HepG2 (cell line): ENCODE data around the gene ZFYVE28. TPM values are rescaled to one million over a fixed set of nuclear protein-coding genes. Genes with fewer than 3 reads are reported as not detected.

ENCODE experiments used
- ATAC-seq: fragments of 200-7000 bp; cut with Tn5 transposase; 3 replicates; pipeline ENCODE4 v1.9.1; 2020; ENCODE audit warnings: mild to moderate bottlenecking, moderate library complexity
- BruUV-seq: library from RNA; stranded (reverse); fragments of 400-500 nt; replicated peaks from 2 replicates; lab custom pipeline; 2021; lab: Mats Ljungman, UMichigan
- CTCF ChIA-PET: fragments of 300-600 bp; formaldehyde crosslinking; extraction: SDS; loops from one replicate; lab custom pipeline; 2021; ENCODE audit warnings: low total read pairs, inconsistent platforms, low intra/inter-chr PET ratio; lab: Yijun Ruan, JAX
- POLR2A ChIA-PET: fragments of 350-600 bp; sonication (Branson Sonifier 250); formaldehyde crosslinking; loops from one replicate; lab custom pipeline; 2020; ENCODE audit warnings: antibody characterized with exemption, inconsistent platforms; lab: Yijun Ruan, JAX
- DNase-seq: peaks from one replicate; pipeline ENCODE4 v3.0.0-alpha.2; 2015; ENCODE audit warnings: low spot score
- FAIRE-seq: peaks from 3 replicates; lab custom pipeline; 2011; peaks lifted over from hg19 to GRCh38; lab: Jason Lieb, UNC
- H2AFZ ChIP-seq: one replicate; pipeline ENCODE4 v1.6.1; 2011; ENCODE audit warnings: low read length, inconsistent platforms
- H3K27ac ChIP-seq: fragments of 300-600 bp; 3 replicates; pipeline ENCODE4 v1.8.0; 2011; ENCODE audit warnings: mixed run types, mild to moderate bottlenecking, mixed read lengths, low read length, inconsistent platforms; ENCODE audit not compliant: insufficient read depth; ENCODE audit errors: extremely low read length
- H3K27me3 ChIP-seq, 2 experiments: fragments of 200-600 bp in 1 of 2; 2 replicates in 1 of 2; 3 replicates in 1 of 2; pipeline versions ENCODE4 v1.6.0 to v1.8.0; 2011; ENCODE audit warnings: low read length in 2 of 2, mild to moderate bottlenecking in 2 of 2, moderate library complexity in 2 of 2, inconsistent platforms in 1 of 2; ENCODE audit not compliant: insufficient read depth in 2 of 2, control insufficient read depth in 1 of 2
- H3K36me3 ChIP-seq, 2 experiments: fragments of 200-600 bp in 1 of 2; replicated peaks in 1 of 2; 2 replicates in 1 of 2; 3 replicates in 1 of 2; pipeline versions ENCODE4 v1.5.1 to v1.8.0; 2011; ENCODE audit warnings: low read length in 2 of 2, inconsistent platforms in 1 of 2; ENCODE audit not compliant: insufficient read depth in 2 of 2, control insufficient read depth in 1 of 2
- H3K4me1 ChIP-seq: 2 replicates; pipeline ENCODE4 v1.5.1; 2012; ENCODE audit warnings: low read length, inconsistent platforms; ENCODE audit not compliant: insufficient read depth
- H3K4me2 ChIP-seq: 2 replicates; pipeline ENCODE4 v1.6.0; 2011; ENCODE audit warnings: low read depth, low read length, inconsistent platforms
- H3K4me3 ChIP-seq, 3 experiments: fragments of 200-600 bp in 1 of 3; sonication (generic), shearing (Covaris generic) in 1 of 3; replicated peaks in 1 of 3; 2 replicates each; pipeline ENCODE4 v1.5.1; 2011 to 2016; ENCODE audit warnings: low read length in 3 of 3, inconsistent platforms in 2 of 3, low read depth in 2 of 3, mild to moderate bottlenecking in 2 of 3, control low read depth in 1 of 3, mixed read lengths in 1 of 3; ENCODE audit not compliant: insufficient read depth in 1 of 3
- H3K79me2 ChIP-seq: one replicate; pipeline ENCODE4 v1.6.1; 2011; ENCODE audit warnings: low read length, inconsistent platforms; ENCODE audit not compliant: insufficient read depth
- H3K9ac ChIP-seq: 2 replicates; pipeline ENCODE4 v1.6.0; 2011; ENCODE audit warnings: mild to moderate bottlenecking, low read depth, low read length, inconsistent platforms; ENCODE audit not compliant: insufficient read depth
- H3K9me3 ChIP-seq: 2 replicates; pipeline ENCODE4 v1.5.1; 2012; ENCODE audit warnings: mild to moderate bottlenecking, low read length
- H4K20me1 ChIP-seq: 2 replicates; pipeline ENCODE4 v1.6.0; 2011; ENCODE audit warnings: inconsistent platforms, mild to moderate bottlenecking, low read length, moderate library complexity; ENCODE audit not compliant: insufficient read depth
- CBX5 ChIP-seq: sonication (generic); formaldehyde crosslinking; IDR thresholded peaks from 2 replicates; pipeline ENCODE4 v1.4.0; 2020; ENCODE audit warnings: missing genetic modification reagents, borderline replicate concordance
- CENPX ChIP-seq: sonication (generic); formaldehyde crosslinking; IDR thresholded peaks from 2 replicates; pipeline ENCODE4 v1.9.0; 2021; ENCODE audit warnings: mild to moderate bottlenecking, missing genetic modification reagents, moderate library complexity
- GZF1 ChIP-seq: sonication (generic); formaldehyde crosslinking; IDR thresholded peaks from 2 replicates; pipeline ENCODE4 v1.5.1; 2020; ENCODE audit warnings: mild to moderate bottlenecking, missing genetic modification reagents
- NFE2L1 ChIP-seq: sonication (generic); formaldehyde crosslinking; IDR thresholded peaks from 2 replicates; pipeline ENCODE4 v1.4.0; 2020; ENCODE audit warnings: missing genetic modification reagents, mild to moderate bottlenecking, borderline replicate concordance
- POLR2AphosphoS2 ChIP-seq: IDR thresholded peaks from 2 replicates; pipeline ENCODE4 v1.6.1; 2011; ENCODE audit warnings: low read depth, low read length, improper control_type of control experiment
- POLR2AphosphoS5 ChIP-seq: IDR thresholded peaks from 2 replicates; pipeline ENCODE4 v1.6.1; 2012; ENCODE audit warnings: low read depth, low read length
- RARA ChIP-seq: IDR thresholded peaks from 2 replicates; pipeline ENCODE4 v1.6.1; 2016; ENCODE audit warnings: missing genetic modification reagents, missing compliant biosample characterization
- ZFP62 ChIP-seq: sonication (generic); formaldehyde crosslinking; IDR thresholded peaks from 2 replicates; pipeline ENCODE4 v1.4.0; 2020; ENCODE audit warnings: missing genetic modification reagents
- ZNF337 ChIP-seq: sonication (generic); formaldehyde crosslinking; IDR thresholded peaks from 2 replicates; pipeline ENCODE4 v1.5.1; 2020; ENCODE audit warnings: missing genetic modification reagents, low read depth, mild to moderate bottlenecking, borderline replicate concordance
- ZNF501 ChIP-seq: sonication (generic); formaldehyde crosslinking; IDR thresholded peaks from 2 replicates; pipeline ENCODE4 v1.5.1; 2020; ENCODE audit warnings: mild to moderate bottlenecking, moderate library complexity, missing genetic modification reagents
- WGBS: methylation state at CpG from one replicate; pipeline ENCODE4 v1.1.6; 2017; ENCODE audit warnings: low lambda C conversion rate; 5-methylcytosine and 5-hydroxymethylcytosine counted together
- in situ Hi-C: cut with HindIII; loops from 2 replicates; pipeline ENCODE4 v1.10.0; 2017; ENCODE audit warnings: low pct_unique_long_range_greater_than_20kb; ENCODE audit not compliant: extremely low pct_ligation_motif_present
- intact Hi-C: fragments of 100-400 bp; cut with micrococcal nuclease; formaldehyde crosslinking; loops from one replicate; pipeline ENCODE4 v1.10.0; 2022; ENCODE audit not compliant: unreplicated experiment
- polyA plus RNA-seq, 8 experiments: library from polyadenylated mRNA; depleted of rRNA in 3 of 8; stranded (reverse) in 7 of 8; unstranded in 1 of 8; fragments of >200 nt; fragmentation: Illumina TruSeq in 4 of 8; extraction: Trizol in 4 of 8; gene quantifications; 2 replicates each; pipeline versions ENCODE4 v1.2.1 to v1.2.3, GENCODE V29; 2011 to 2016; ENCODE audit warnings: low read depth in 4 of 8, missing spikeins in 1 of 8, mixed read lengths in 1 of 8; ENCODE audit not compliant: insufficient read depth in 1 of 8
- total RNA-seq, 5 experiments: library from RNA; depleted of rRNA; stranded (reverse); fragments of >200 nt; fragmentation: Illumina TruSeq; extraction: Trizol; gene quantifications; 2 replicates each; pipeline ENCODE4 v1.2.3, GENCODE V29; 2016; ENCODE audit warnings: low read depth in 1 of 5
- TF ChIP-seq, protein P1 (sequence below): IDR thresholded peaks from 2 replicates; pipeline ENCODE4 v1.6.1; 2012; ENCODE audit warnings: low read length, improper control_type of control experiment

ZFYVE28 gene
- total and polyA plus RNA-seq, 2 of the 13 experiments (the other 11 are each of a cell fraction or from before 2014, with no cell fraction given), result 0.12 to 0.22 TPM

DNA sequence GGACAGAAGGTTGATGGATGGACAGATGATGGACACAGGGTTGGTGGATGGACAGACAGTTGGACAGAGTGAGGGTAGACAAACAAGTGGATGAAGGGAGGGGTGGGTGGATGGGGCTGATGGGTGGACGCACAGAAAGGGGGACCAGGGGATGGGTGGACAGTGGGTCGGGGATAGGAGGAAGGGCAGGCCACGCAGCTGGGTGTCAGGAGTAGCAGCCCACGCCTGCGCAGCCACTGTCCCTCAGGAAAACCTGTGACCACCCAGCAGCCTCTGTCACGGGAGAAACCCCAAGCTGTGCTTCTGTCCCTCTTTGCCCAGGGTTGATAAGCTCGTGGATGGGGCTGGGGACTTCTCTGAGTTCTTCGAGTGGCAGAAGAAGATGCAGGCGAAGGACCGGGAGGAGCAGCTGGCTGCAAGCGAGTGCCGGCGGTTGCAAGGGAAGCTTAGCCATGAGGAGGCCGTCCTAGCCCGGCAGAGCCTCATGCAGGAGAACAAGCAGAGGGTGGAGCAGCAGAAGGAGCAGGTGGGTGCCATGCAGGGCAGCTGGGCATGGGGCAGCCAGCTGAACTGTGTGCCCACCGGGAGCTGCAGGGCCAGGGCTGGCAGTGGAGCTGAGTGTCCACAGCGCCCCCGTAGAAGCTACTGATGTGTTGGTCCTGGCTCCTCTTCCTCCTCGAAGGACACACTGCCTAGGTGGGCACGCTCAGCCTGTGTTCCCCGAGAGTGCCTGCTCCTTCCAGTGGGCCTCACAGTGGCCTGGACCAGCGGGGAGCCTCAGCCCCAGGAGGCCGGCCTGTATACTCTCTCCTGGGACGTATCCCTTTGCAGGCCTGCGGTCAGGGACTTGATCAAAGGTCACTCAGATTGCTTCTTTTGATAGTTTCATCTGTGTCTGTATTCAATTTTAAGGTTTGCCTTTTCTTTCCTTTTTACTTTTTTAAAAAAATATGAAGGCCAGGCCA lies 33.7 kb upstream of the ZFYVE28 start (continued):
- TF ChIP-seq POLR2AphosphoS2 (no peak), POLR2AphosphoS5 (no peak)
- TF ChIP-seq, protein P1, sequence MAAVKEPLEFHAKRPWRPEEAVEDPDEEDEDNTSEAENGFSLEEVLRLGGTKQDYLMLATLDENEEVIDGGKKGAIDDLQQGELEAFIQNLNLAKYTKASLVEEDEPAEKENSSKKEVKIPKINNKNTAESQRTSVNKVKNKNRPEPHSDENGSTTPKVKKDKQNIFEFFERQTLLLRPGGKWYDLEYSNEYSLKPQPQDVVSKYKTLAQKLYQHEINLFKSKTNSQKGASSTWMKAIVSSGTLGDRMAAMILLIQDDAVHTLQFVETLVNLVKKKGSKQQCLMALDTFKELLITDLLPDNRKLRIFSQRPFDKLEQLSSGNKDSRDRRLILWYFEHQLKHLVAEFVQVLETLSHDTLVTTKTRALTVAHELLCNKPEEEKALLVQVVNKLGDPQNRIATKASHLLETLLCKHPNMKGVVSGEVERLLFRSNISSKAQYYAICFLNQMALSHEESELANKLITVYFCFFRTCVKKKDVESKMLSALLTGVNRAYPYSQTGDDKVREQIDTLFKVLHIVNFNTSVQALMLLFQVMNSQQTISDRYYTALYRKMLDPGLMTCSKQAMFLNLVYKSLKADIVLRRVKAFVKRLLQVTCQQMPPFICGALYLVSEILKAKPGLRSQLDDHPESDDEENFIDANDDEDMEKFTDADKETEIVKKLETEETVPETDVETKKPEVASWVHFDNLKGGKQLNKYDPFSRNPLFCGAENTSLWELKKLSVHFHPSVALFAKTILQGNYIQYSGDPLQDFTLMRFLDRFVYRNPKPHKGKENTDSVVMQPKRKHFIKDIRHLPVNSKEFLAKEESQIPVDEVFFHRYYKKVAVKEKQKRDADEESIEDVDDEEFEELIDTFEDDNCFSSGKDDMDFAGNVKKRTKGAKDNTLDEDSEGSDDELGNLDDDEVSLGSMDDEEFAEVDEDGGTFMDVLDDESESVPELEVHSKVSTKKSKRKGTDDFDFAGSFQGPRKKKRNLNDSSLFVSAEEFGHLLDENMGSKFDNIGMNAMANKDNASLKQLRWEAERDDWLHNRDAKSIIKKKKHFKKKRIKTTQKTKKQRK, result no peak

DNA sequence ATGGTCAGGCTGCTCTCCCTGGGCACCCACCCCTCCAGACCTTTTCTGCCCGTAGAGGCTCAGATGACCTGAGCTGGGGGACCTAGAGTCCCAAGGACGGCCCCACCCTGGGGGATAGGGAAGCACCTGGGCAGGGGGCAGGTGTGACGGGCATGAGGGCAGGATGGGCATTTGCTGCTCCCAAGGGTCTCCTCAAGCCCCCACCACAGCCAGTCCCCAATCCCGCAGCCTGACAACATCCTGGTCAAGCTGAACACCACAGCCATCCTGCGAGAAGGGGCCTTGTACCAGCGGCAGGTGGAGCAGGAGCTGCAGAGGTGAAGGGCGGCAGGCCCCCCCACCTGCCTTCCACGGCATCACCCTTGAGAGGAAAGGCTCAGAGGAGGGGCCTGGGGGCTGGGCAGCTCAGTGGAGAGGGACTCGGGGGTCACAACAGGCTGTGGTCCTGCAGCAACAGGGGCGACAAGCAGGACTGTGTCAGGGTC lies 32.6 kb upstream of the ZFYVE28 start:
- H3K9ac ChIP-seq, result no peak overlapping the region
- no peaks in the 10 kb centered on the region for H3K9me3 ChIP-seq
- FAIRE-seq (no peak), DNase-seq (no peak)
- H3K36me3 ChIP-seq, result no peaks in the 10 kb centered on the region
- H3K79me2 ChIP-seq, result no peaks in the 10 kb centered on the region
- no peak overlapping the region for H3K27ac ChIP-seq
- POLR2A ChIA-PET, result no interaction called here
- no peak overlapping the region for H3K4me2 ChIP-seq
- 27% methylated on average over 4 of the region's 10 CpGs for WGBS
- H4K20me1 ChIP-seq, result no peaks in the 10 kb centered on the region
- no peak overlapping the region for H2AFZ ChIP-seq
- intact Hi-C loops, result no loop called here
- no peak for TF ChIP-seq CENPX
- no peak for TF ChIP-seq ZNF501
- no peak for TF ChIP-seq GZF1
- no peak for TF ChIP-seq RARA (CRISPR knock-in tag)
- no peak for TF ChIP-seq ZFP62 (CRISPR knock-in tag)
- no peak for TF ChIP-seq ZNF337 (CRISPR knock-in tag)
- no peak for TF ChIP-seq CBX5 (CRISPR knock-in tag)
- TF ChIP-seq NFE2L1 (CRISPR knock-in tag), result no peak
- TF ChIP-seq, all 625 proteins: peak for 0
- H3K4me1 ChIP-seq, result peaks cover 12% of the 10 kb centered on the region
- in situ Hi-C loops, result no loop called here
- no TSS peak for BruUV-seq
- H3K4me3 ChIP-seq, result no peak overlapping the region
- no peak; the same call in 2 of the 3 replicates for ATAC-seq
- CTCF ChIA-PET, result no interaction called here
- peaks cover 4 to 37% of the 10 kb centered on the region in 2 experiments; a peak in 4 of 5 replicates for H3K27me3 ChIP-seq
